Prostate gland (tissue), 2 donors: ENCODE measurements around the gene TBC1D21. TPM values are rescaled to one million over a fixed set of nuclear protein-coding genes. Genes with fewer than 3 reads are reported as not detected.

Experiments used
- DNase-seq: peaks from one replicate; pipeline ENCODE4 v3.0.0-alpha.2; 2019; ENCODE audit warnings: low spot score
- H3K27ac ChIP-seq, 2 donors: fragments of 200-600 bp; sonication (generic); 2 replicates each; pipeline ENCODE4 v1.5.1; 2017 to 2019
- H3K27me3 ChIP-seq: fragments of 200-600 bp; sonication (generic); replicated peaks from 2 replicates; pipeline ENCODE4 v1.5.1; 2019; ENCODE audit not compliant: insufficient read depth
- H3K36me3 ChIP-seq, 2 donors: fragments of 200-600 bp; sonication (generic); 1 replicate in 1 of 2; 2 replicates in 1 of 2; pipeline versions ENCODE4 v1.5.1 to v1.8.1; 2017 to 2019
- H3K4me1 ChIP-seq: fragments of 200-600 bp; sonication (generic); replicated peaks from 2 replicates; pipeline ENCODE4 v1.5.1; 2019
- H3K4me3 ChIP-seq, 2 donors: fragments of 200-600 bp; sonication (generic); 2 replicates each; pipeline ENCODE4 v1.5.1; 2017 to 2019
- H3K9me3 ChIP-seq: fragments of 200-600 bp; sonication (generic); 2 replicates; pipeline ENCODE4 v1.5.1; 2017
- POLR2A ChIP-seq: fragments of 450-650 bp; IDR thresholded peaks from one replicate; pipeline ENCODE4 v1.6.1; 2016; ENCODE audit warnings: antibody characterized with exemption, mild to moderate bottlenecking
- POLR2AphosphoS5 ChIP-seq: sonication (generic); formaldehyde crosslinking; IDR thresholded peaks from one replicate; pipeline ENCODE4 v1.6.1; 2017; ENCODE audit warnings: antibody characterized with exemption
- WGBS: methylation state at CpG from one replicate; pipeline ENCODE4 v1.1.5; 2018; 5-methylcytosine and 5-hydroxymethylcytosine counted together
- intact Hi-C: fragments of 100-400 bp; cut with DNase I; formaldehyde crosslinking; loops from one replicate; pipeline ENCODE4 v1.14.2; 2022
- total RNA-seq, 2 donors: library from RNA; depleted of rRNA; stranded (reverse); fragments of >200 nt; gene quantifications; one replicate each; pipeline ENCODE4 v1.1.0, GENCODE V29; 2016
- TF ChIP-seq, protein P1 (sequence below), 4 experiments: fragments of 200-600 bp in 2 of 4; fragments of 450-650 bp in 2 of 4; sonication (generic) in 2 of 4; IDR thresholded peaks; 1 replicate in 3 of 4; 2 replicates in 1 of 4; pipeline ENCODE4 v1.5.1; 2016 to 2019; ENCODE audit warnings: antibody characterized with exemption in 4 of 4, mild to moderate bottlenecking in 2 of 4, moderate library complexity in 2 of 4

Gene TBC1D21
- total RNA-seq, 2 donors from 2014 or later, result 1.4 TPM; not detected in 1

GRCh38 chr15:73889762-73890124, 16.4 kb downstream of the TBC1D21 start:
- no peak for DNase-seq
- Histone ChIP-seq H3K27me3 (no peaks in the 10 kb centered on the region), H3K4me3 (no peak overlapping the region), H3K4me1 (no peaks in the 10 kb centered on the region), H3K27ac (no peak overlapping the region), H3K36me3 (no peaks in the 10 kb centered on the region), H3K9me3 (no peaks in the 10 kb centered on the region)
- 58% methylated on average over 1 of the region's 1 CpG for WGBS
- TF ChIP-seq POLR2AphosphoS5 (no peak), POLR2A (no peak)
- TF ChIP-seq, protein P1, sequence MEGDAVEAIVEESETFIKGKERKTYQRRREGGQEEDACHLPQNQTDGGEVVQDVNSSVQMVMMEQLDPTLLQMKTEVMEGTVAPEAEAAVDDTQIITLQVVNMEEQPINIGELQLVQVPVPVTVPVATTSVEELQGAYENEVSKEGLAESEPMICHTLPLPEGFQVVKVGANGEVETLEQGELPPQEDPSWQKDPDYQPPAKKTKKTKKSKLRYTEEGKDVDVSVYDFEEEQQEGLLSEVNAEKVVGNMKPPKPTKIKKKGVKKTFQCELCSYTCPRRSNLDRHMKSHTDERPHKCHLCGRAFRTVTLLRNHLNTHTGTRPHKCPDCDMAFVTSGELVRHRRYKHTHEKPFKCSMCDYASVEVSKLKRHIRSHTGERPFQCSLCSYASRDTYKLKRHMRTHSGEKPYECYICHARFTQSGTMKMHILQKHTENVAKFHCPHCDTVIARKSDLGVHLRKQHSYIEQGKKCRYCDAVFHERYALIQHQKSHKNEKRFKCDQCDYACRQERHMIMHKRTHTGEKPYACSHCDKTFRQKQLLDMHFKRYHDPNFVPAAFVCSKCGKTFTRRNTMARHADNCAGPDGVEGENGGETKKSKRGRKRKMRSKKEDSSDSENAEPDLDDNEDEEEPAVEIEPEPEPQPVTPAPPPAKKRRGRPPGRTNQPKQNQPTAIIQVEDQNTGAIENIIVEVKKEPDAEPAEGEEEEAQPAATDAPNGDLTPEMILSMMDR (IDR thresholded peaks at IDR 0.05), result no peak
- intact Hi-C loops, result no loop called here

GRCh38 chr15:73891328-73892315, 18.3 kb downstream of the TBC1D21 start:
- 84% methylated on average over 10 of the region's 11 CpGs for WGBS
- TF ChIP-seq, protein P1 (IDR thresholded peaks at IDR 0.05), result no peak
- TF ChIP-seq POLR2A (no peak), POLR2AphosphoS5 (no peak)
- intact Hi-C loops, result no loop called here
- no peak overlapping the region for H3K27ac ChIP-seq
- H3K9me3 ChIP-seq, result no peaks in the 10 kb centered on the region
- H3K27me3 ChIP-seq, result no peaks in the 10 kb centered on the region
- H3K4me1 ChIP-seq, result no peaks in the 10 kb centered on the region
- H3K36me3 ChIP-seq, result no peaks in the 10 kb centered on the region
- no peak overlapping the region for H3K4me3 ChIP-seq
- no peak for DNase-seq

DNA sequence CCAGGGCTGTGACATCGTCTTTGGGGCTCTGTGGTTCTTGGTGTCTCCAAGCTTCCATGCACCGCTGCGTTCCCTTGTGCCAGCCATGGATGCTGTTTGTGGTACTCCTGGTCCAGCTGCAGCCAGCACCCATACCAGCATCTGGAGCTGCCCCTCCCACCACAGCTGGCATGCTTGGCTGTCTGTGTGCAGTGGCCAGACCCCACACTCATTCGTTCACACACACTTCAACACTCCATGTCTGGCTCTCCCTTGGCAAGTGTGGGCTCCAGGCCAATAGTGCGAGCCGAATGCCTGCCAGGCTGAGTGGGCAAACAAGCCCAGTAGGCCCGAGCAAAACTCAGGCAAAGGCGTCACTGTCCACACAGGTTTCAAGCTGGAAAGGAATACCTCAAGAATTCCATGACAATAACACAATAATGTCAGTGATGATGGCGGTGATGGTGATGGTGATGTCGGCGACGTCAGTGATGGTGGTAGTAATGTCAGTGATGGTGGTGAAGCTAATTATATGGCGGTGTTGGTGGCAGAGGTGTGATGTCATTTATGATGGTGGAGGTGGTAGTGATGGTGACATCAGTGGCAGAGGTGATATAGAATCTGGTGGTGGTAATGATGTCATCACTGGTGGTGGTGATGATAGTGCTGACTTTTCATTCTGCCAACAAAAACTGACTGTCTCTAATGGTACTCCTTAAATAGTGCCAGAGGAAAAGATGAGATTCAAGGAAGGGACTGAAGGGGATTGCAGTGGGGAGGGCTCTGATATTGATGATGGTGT, 19.3 kb downstream of the TBC1D21 start:
- no peaks in the 10 kb centered on the region for H3K4me1 ChIP-seq
- no peak overlapping the region for H3K4me3 ChIP-seq
- no peaks in the 10 kb centered on the region for H3K27me3 ChIP-seq
- H3K9me3 ChIP-seq, result no peaks in the 10 kb centered on the region
- no peaks in the 10 kb centered on the region for H3K36me3 ChIP-seq
- DNase-seq, result no peak
- TF ChIP-seq, protein P1 (IDR thresholded peaks at IDR 0.05), result no peak
- TF ChIP-seq POLR2A, result no peak
- no peak for TF ChIP-seq POLR2AphosphoS5
- no peak overlapping the region for H3K27ac ChIP-seq
- intact Hi-C loops, result no loop called here
- WGBS, result 92% methylated on average over 13 of the region's 13 CpGs

- no peak for TF ChIP-seq POLR2AphosphoS5
- TF ChIP-seq, protein P1 (IDR thresholded peaks at IDR 0.05), result no peak
- TF ChIP-seq POLR2A, result no peak
- no peak overlapping the region for H3K4me3 ChIP-seq
- no peak for DNase-seq
- H3K27ac ChIP-seq, result no peak overlapping the region
- no peaks in the 10 kb centered on the region for H3K4me1 ChIP-seq
- intact Hi-C loops, result no loop called here
- no peaks in the 10 kb centered on the region for H3K36me3 ChIP-seq
- 80% methylated on average over 12 of the region's 12 CpGs for WGBS
- no peaks in the 10 kb centered on the region for H3K27me3 ChIP-seq
- H3K9me3 ChIP-seq, result no peaks in the 10 kb centered on the region
Observed at GRCh38 chr15:73894133-73894814, 20.9 kb downstream of the TBC1D21 start.
